Mucosa of descending colon (tissue), 3 donors: Measurements from ENCODE around the gene XDH. TPM values are rescaled to one million over a fixed set of nuclear protein-coding genes. Genes with fewer than 3 reads are reported as not detected.

Source experiments
- ATAC-seq: fragments of 200-7000 bp; cut with Tn5 transposase; one replicate; pipeline ENCODE4 v1.9.1; 2020; ENCODE audit warnings: mild to moderate bottlenecking, moderate library complexity
- DNase-seq, 3 donors: peaks; one replicate each; pipeline ENCODE4 v3.0.0-alpha.2; 2020
- H3K36me3 ChIP-seq: fragments of 200-600 bp; one replicate; pipeline ENCODE4 v1.8.0; 2021; ENCODE audit warnings: low read depth, mild to moderate bottlenecking
- H3K4me1 ChIP-seq: fragments of 200-600 bp; one replicate; pipeline ENCODE4 v1.8.0; 2021; ENCODE audit warnings: low read depth, mild to moderate bottlenecking
- H3K4me3 ChIP-seq: fragments of 200-600 bp; one replicate; pipeline ENCODE4 v1.8.0; 2021; ENCODE audit warnings: mild to moderate bottlenecking
- H3K9me3 ChIP-seq: fragments of 200-600 bp; one replicate; pipeline ENCODE4 v1.8.0; 2021; ENCODE audit warnings: mild to moderate bottlenecking
- CTCF ChIP-seq: fragments of 200-600 bp; IDR thresholded peaks from one replicate; pipeline ENCODE4 v1.8.0; 2022; ENCODE audit warnings: antibody characterized with exemption, mild to moderate bottlenecking
- intact Hi-C, 2 donors: fragments of 100-400 bp; cut with DNase I in 1 of 2; cut with micrococcal nuclease in 1 of 2; formaldehyde crosslinking; loops; one replicate each; pipeline versions ENCODE4 v1.11.0 to v1.11.1; 2022; cut with DNase I, micrococcal nuclease
- total RNA-seq, 3 donors: library from RNA; stranded (reverse); fragmentation: NEBNext Ultra II Directional in 2 of 3; extraction: Animal tissue kit (Norgen Biotek cat#: 25700) in 2 of 3; gene quantifications; one replicate each; pipeline versions ENCODE4 v1.2.1 to v1.2.4, GENCODE V29; 2021 to 2023
- donor health status: DM: no; HTN: no; CAD: no; lungs with moderate emphysema.
- donor health status: DM: no; HTN: no; CAD: no.
- donor health status: DM: no; HTN: yes; CAD: no.

The XDH gene
- total RNA-seq, 3 donors from 2014 or later: 18.4 to 75.4 (median 40.7) TPM

- Histone ChIP-seq H3K9me3 (no peaks in the 10 kb centered on the region), H3K4me3 (no peak overlapping the region), H3K4me1 (no peaks in the 10 kb centered on the region), H3K36me3 (no peaks in the 10 kb centered on the region)
- ATAC-seq: no peak
- no peak for TF ChIP-seq CTCF
- intact Hi-C loops: no loop called here
- DNase-seq: no peak
Observed at GRCh38 chr2:31299547-31299946, 115.0 kb downstream of the XDH start.

GRCh38 chr2:31297751-31298150 lies 116.8 kb downstream of the XDH start:
- Histone ChIP-seq H3K9me3 (no peaks in the 10 kb centered on the region), H3K4me3 (no peak overlapping the region), H3K4me1 (no peaks in the 10 kb centered on the region), H3K36me3 (no peaks in the 10 kb centered on the region)
- DNase-seq (no peak), ATAC-seq (peak; percentile 39)
- no peak for TF ChIP-seq CTCF
- intact Hi-C loops: no loop called here

GRCh38 chr2:31296641-31297287 lies 117.8 kb downstream of the XDH start:
- Histone ChIP-seq H3K4me1 (no peaks in the 10 kb centered on the region), H3K9me3 (no peaks in the 10 kb centered on the region), H3K36me3 (no peaks in the 10 kb centered on the region), H3K4me3 (no peak overlapping the region)
- DNase-seq (no peak), ATAC-seq (no peak)
- TF ChIP-seq CTCF: no peak
- intact Hi-C loops: no loop called here

- H3K4me1 ChIP-seq: no peaks in the 10 kb centered on the region
- DNase-seq (no peak), ATAC-seq (no peak)
- H3K4me3 ChIP-seq: no peak overlapping the region
- TF ChIP-seq CTCF: no peak
- intact Hi-C loops: no loop called here
- H3K9me3 ChIP-seq: no peaks in the 10 kb centered on the region
- no peaks in the 10 kb centered on the region for H3K36me3 ChIP-seq
Observed at GRCh38 chr2:31294196-31294595, 120.3 kb downstream of the XDH start.

GRCh38 chr2:31287654-31288053 lies 126.9 kb downstream of the XDH start:
- DNase-seq: no peak
- Histone ChIP-seq H3K4me3 (no peak overlapping the region), H3K36me3 (no peaks in the 10 kb centered on the region), H3K4me1 (no peaks in the 10 kb centered on the region), H3K9me3 (no peaks in the 10 kb centered on the region)
- no peak for TF ChIP-seq CTCF
- no peak for ATAC-seq
- intact Hi-C loops: no loop called here
